ENCODE results near the gene RAB21. TPM values are rescaled to one million over a fixed set of nuclear protein-coding genes. Genes with fewer than 3 reads are reported as not detected.

Gene RAB21
- total and polyA plus RNA-seq, 7 donors, result 7.8 to 27.0 (median 18.3) TPM

DNA sequence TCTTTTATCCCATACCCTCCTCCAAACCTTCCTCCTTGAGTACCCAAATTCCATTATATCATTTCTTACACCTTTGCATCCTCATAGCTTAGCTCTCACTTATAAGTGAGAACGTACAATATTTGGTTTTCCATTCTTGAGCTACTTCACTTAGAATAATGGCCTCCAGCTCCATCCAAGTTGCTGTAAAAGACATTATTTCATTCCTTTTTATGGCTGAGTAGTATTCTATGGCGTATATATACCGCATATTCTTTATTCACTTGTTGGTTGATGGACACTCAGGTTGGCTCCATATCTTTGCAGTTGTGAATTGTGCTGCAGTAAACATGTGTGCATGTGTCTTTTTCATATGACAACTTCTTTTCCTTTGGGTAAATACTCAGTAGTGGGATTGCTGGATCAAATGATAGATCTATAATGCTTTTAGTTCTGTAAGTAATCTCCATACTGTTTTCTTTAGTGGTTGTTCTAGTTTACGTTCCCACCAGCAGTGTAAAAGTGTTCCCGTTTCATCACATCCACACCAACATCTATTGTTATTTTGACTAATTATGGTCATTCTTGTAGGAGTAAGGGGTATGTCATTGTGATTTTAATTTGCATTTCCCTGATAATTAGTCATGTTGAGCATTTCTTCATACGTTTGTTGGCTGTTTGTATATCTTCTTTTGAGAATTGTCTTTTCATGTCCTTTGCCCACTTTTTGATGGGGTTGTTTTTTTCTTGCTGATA lies 10.1 kb downstream of the RAB21 start:
- H3K36me3 ChIP-seq, result peaks cover 0 to under 1% (median 0%) of the 10 kb centered on the region in 4 donors
- intact Hi-C loops (cut with DNase I), result no loop called here
- TF ChIP-seq POLR2AphosphoS5 (IDR thresholded peaks at IDR 0.05) (no peak), CTCF (IDR thresholded peaks at IDR 0.05) (no peak), EP300 (IDR thresholded peaks at IDR 0.05) (no peak), POLR2A (IDR thresholded peaks at IDR 0.05) (no peak)
- H3K4me1 ChIP-seq, result peaks cover 0 to 39% (median 26%) of the 10 kb centered on the region in 4 donors
- H3K27ac ChIP-seq, result peak overlapping the region in 2 of 4 donors; percentile 29 to 42
- peaks cover 0 to 1% (median under 1%) of the 10 kb centered on the region in 4 donors for H3K9me3 ChIP-seq
- H3K27me3 ChIP-seq, result no peaks in the 10 kb centered on the region
- no peak overlapping the region for H3K4me3 ChIP-seq
- DNase-seq, result no peak
- 95 to 96% methylated on average over 6 of the region's 6 CpGs for WGBS, 2 donors

GRCh38 chr12:71766202-71766601 lies 11.5 kb downstream of the RAB21 start:
- Histone ChIP-seq H3K9me3 (no peaks in the 10 kb centered on the region), H3K27me3 (no peaks in the 10 kb centered on the region), H3K4me3 (no peak overlapping the region), H3K36me3 (peaks cover 0 to 11% (median 2%) of the 10 kb centered on the region in 4 donors), H3K4me1 (peaks cover 0 to 45% (median 26%) of the 10 kb centered on the region in 4 donors), H3K27ac (no peak overlapping the region)
- intact Hi-C loops (cut with DNase I), result no loop called here
- 88% methylated on average over 2 of the region's 2 CpGs for WGBS, 2 donors
- DNase-seq, result no peak
- no peak for TF ChIP-seq CTCF (IDR thresholded peaks at IDR 0.05)
- TF ChIP-seq POLR2A (IDR thresholded peaks at IDR 0.05), result no peak
- TF ChIP-seq POLR2AphosphoS5 (IDR thresholded peaks at IDR 0.05), result no peak
- TF ChIP-seq EP300 (IDR thresholded peaks at IDR 0.05), result no peak

DNA sequence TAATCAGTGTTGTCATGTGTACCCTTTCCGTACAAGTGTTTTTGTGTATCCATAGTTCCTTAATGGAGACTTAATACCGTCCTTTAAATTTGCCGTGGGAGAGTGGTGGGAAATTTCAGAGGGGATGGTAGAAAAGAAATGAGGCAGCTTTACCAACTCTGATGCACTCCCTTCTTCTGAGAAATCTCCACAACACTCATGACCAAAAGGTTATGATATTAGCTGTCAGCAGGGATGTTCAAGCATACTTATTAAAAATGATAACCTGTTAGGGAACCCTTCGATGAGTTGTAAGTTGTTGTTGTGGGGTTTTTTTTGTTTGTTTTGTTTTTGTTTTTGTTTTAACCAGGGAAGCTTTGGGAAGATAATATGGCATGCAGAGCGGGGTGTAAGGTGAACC lies 12.5 kb downstream of the RAB21 start:
- Histone ChIP-seq H3K36me3 (peaks cover 0 to 21% (median 2%) of the 10 kb centered on the region in 4 donors), H3K9me3 (no peaks in the 10 kb centered on the region), H3K27me3 (no peaks in the 10 kb centered on the region), H3K4me1 (peaks cover 0 to 48% (median 26%) of the 10 kb centered on the region in 4 donors), H3K27ac (no peak overlapping the region), H3K4me3 (no peak overlapping the region)
- intact Hi-C loops (cut with DNase I), result no loop called here
- DNase-seq, result no peak
- 89 to 91% methylated on average over 5 of the region's 5 CpGs for WGBS, 2 donors
- TF ChIP-seq POLR2A (IDR thresholded peaks at IDR 0.05) (no peak), POLR2AphosphoS5 (IDR thresholded peaks at IDR 0.05) (no peak)

GRCh38 chr12:71768900-71769299 lies 14.2 kb downstream of the RAB21 start:
- Histone ChIP-seq H3K4me3 (no peak overlapping the region), H3K36me3 (peaks cover 0 to 32% (median 2%) of the 10 kb centered on the region in 4 donors), H3K27me3 (no peaks in the 10 kb centered on the region), H3K9me3 (no peaks in the 10 kb centered on the region), H3K4me1 (peaks cover 0 to 38% (median 20%) of the 10 kb centered on the region in 4 donors), H3K27ac (no peak overlapping the region)
- WGBS, 2 donors, result 88 to 91% methylated on average over 2 of the region's 2 CpGs
- no peak for DNase-seq
- TF ChIP-seq POLR2AphosphoS5 (IDR thresholded peaks at IDR 0.05), result no peak
- no peak for TF ChIP-seq EP300 (IDR thresholded peaks at IDR 0.05)
- TF ChIP-seq POLR2A (IDR thresholded peaks at IDR 0.05), result no peak
- TF ChIP-seq CTCF (IDR thresholded peaks at IDR 0.05), result no peak
- intact Hi-C loops (cut with DNase I), result no loop called here

- H3K9me3 ChIP-seq, result no peaks in the 10 kb centered on the region
- 16 to 59% methylated on average over 2 of the region's 2 CpGs for WGBS, 2 donors
- no peak overlapping the region for H3K4me3 ChIP-seq
- DNase-seq, result no peak
- no peak overlapping the region for H3K27ac ChIP-seq
- peaks cover 0 to 47% (median 2%) of the 10 kb centered on the region in 4 donors for H3K36me3 ChIP-seq
- intact Hi-C loops (cut with DNase I), result no loop called here
- peaks cover 0 to 26% (median 14%) of the 10 kb centered on the region in 4 donors for H3K4me1 ChIP-seq
- H3K27me3 ChIP-seq, result no peaks in the 10 kb centered on the region
- TF ChIP-seq EP300 (IDR thresholded peaks at IDR 0.05), result no peak
- TF ChIP-seq POLR2A (IDR thresholded peaks at IDR 0.05), result no peak
Observed at GRCh38 chr12:71771069-71771468, 16.4 kb downstream of the RAB21 start.

All from sigmoid colon (tissue), 7 donors.